ENCODE results near the gene NOTCH2.

The NOTCH2 gene

GRCh38 chr1:119975006-119975405, 94.5 kb downstream of the NOTCH2 start:
- DNase-seq (ENCODE audit: extremely low read depth, low read depth): no peak
- TF ChIP-seq CTCF (IDR thresholded peaks at IDR 0.05; ENCODE audit: low read depth, low read length): no peak

- TF ChIP-seq CTCF (IDR thresholded peaks at IDR 0.05; ENCODE audit: low read depth, low read length): no peak
- DNase-seq (ENCODE audit: extremely low read depth, low read depth): no peak
Observed at GRCh38 chr1:119974013-119974412, 95.4 kb downstream of the NOTCH2 start.

- TF ChIP-seq CTCF (IDR thresholded peaks at IDR 0.05; ENCODE audit: low read depth, low read length): no peak
- no peak for DNase-seq (ENCODE audit: extremely low read depth, low read depth)
Observed at GRCh38 chr1:119971710-119972570, 97.5 kb downstream of the NOTCH2 start.

- TF ChIP-seq CTCF (IDR thresholded peaks at IDR 0.05; ENCODE audit: low read depth, low read length): no peak
- DNase-seq (ENCODE audit: extremely low read depth, low read depth): no peak
Observed at GRCh38 chr1:119968601-119969000, 100.9 kb downstream of the NOTCH2 start.

GRCh38 chr1:119968068-119968492, 101.4 kb downstream of the NOTCH2 start:
- no peak for DNase-seq (ENCODE audit: extremely low read depth, low read depth)
- peak; percentile 53 for TF ChIP-seq CTCF (IDR thresholded peaks at IDR 0.05; ENCODE audit: low read depth, low read length)

GRCh38 chr1:119966681-119967080, 102.8 kb downstream of the NOTCH2 start:
- DNase-seq (ENCODE audit: extremely low read depth, low read depth): no peak
- TF ChIP-seq CTCF (IDR thresholded peaks at IDR 0.05; ENCODE audit: low read depth, low read length): no peak

GRCh38 chr1:119966020-119966419, 103.4 kb downstream of the NOTCH2 start:
- no peak for TF ChIP-seq CTCF (IDR thresholded peaks at IDR 0.05; ENCODE audit: low read depth, low read length)
- DNase-seq (ENCODE audit: extremely low read depth, low read depth): peak; percentile 38

All from AG09319 (cell line).